ENCODE results near the gene INPP5D. TPM values are rescaled to one million over a fixed set of nuclear protein-coding genes. Genes with fewer than 3 reads are reported as not detected.

Gene INPP5D
- total RNA-seq, 4 donors from 2014 or later = 7.8 to 40.4 (median 26.1) TPM

DNA sequence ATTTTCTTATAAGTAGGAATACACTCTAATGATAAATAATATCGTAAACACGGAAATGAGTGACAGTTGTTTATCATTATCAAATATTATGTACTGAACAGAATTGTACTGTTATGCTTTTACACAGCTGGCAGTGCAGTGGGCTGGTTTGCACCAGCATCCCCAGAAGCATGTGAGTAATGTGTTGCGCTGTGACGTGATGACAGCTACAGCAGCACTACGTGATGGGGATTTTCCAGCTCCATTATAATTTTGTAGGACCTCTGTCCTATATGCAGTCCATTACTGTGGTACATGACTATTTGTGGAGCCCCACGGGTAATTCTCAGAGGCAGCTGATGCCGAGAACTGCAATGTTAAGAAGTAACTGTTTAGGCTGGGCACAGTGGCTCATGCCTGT, 114.0 kb downstream of the INPP5D start:
- H3K27me3 ChIP-seq = no peaks in the 10 kb centered on the region
- H3K27ac ChIP-seq = no peak overlapping the region
- in situ Hi-C loops (cut with MboI; ENCODE audit: low pct_ligation_motif_present in 1 of 4, low pct_unique_long_range_greater_than_20kb in 1 of 4, low sequenced_read_pairs in 3 of 4) = no loop called here
- H3K4me1 ChIP-seq = no peaks in the 10 kb centered on the region
- H3K9me3 ChIP-seq = no peaks in the 10 kb centered on the region
- intact Hi-C loops (cut with DNase I; ENCODE audit: low total_unique reads) = no loop called here
- no peak overlapping the region for H3K4me3 ChIP-seq
- no peak for TF ChIP-seq POLR2A (IDR thresholded peaks at IDR 0.05)
- TF ChIP-seq, protein P1, sequence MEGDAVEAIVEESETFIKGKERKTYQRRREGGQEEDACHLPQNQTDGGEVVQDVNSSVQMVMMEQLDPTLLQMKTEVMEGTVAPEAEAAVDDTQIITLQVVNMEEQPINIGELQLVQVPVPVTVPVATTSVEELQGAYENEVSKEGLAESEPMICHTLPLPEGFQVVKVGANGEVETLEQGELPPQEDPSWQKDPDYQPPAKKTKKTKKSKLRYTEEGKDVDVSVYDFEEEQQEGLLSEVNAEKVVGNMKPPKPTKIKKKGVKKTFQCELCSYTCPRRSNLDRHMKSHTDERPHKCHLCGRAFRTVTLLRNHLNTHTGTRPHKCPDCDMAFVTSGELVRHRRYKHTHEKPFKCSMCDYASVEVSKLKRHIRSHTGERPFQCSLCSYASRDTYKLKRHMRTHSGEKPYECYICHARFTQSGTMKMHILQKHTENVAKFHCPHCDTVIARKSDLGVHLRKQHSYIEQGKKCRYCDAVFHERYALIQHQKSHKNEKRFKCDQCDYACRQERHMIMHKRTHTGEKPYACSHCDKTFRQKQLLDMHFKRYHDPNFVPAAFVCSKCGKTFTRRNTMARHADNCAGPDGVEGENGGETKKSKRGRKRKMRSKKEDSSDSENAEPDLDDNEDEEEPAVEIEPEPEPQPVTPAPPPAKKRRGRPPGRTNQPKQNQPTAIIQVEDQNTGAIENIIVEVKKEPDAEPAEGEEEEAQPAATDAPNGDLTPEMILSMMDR (IDR thresholded peaks at IDR 0.05) = no peak
- TF ChIP-seq POLR2AphosphoS5 (IDR thresholded peaks at IDR 0.05) = no peak
- TF ChIP-seq EP300 (IDR thresholded peaks at IDR 0.05; ENCODE audit: low read depth) = no peak
- no peak for DNase-seq
- no peaks in the 10 kb centered on the region for H3K36me3 ChIP-seq
- 49 to 84% methylated on average over 2 to 7 of the region's 7 CpGs for WGBS, 2 donors (ENCODE audit: low coverage in 1 of 2)

DNA sequence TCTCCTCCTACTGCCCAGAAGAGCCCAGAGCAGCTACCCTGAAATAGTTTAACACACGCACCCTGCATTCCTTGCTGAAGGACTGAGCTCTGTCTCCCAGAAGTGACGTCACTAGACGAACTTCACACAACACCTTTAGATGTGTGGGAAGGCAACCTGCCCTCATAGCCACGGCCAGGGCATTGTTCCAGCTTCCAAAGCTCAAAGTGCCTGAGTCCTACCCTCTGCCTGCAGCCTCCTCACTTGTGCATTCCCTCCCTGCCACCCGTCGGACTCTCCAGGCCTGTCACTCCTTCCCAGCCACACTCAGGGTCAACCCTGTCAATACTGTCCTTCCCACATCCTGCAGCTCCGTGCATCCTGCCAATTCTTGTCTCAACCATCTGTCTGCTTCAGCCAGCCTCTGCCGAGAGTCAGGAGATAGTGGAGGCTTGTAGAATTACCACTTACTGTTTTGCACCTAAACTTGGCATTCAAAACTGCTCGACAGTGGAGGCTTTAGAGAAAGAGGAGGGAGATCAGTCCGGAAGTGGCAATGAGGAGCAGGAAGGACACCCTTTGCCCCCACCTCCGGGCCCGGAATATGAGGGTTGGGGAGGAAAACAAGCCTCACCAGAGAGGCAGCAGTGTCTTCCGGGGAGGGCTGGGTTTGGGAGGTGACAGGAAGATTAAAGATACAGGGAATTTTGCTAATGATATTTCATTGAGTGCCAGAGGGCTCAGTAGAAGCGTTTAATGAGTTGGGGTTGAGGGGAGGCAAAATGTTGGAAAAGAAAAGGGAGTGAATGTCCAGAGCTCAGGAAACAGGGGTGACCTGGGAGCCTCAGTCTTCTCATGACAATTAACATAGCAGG, 119.1 kb downstream of the INPP5D start:
- Histone ChIP-seq H3K36me3 (no peaks in the 10 kb centered on the region), H3K4me1 (no peaks in the 10 kb centered on the region), H3K9me3 (no peaks in the 10 kb centered on the region), H3K4me3 (no peak overlapping the region), H3K27ac (no peak overlapping the region), H3K27me3 (no peaks in the 10 kb centered on the region)
- TF ChIP-seq, protein P1 (IDR thresholded peaks at IDR 0.05) = no peak
- no peak for TF ChIP-seq EP300 (IDR thresholded peaks at IDR 0.05; ENCODE audit: low read depth)
- TF ChIP-seq POLR2A (IDR thresholded peaks at IDR 0.05) = no peak
- no peak for TF ChIP-seq POLR2AphosphoS5 (IDR thresholded peaks at IDR 0.05)
- 84 to 89% methylated on average over 7 to 14 of the region's 14 CpGs for WGBS, 2 donors (ENCODE audit: low coverage in 1 of 2)
- intact Hi-C loops (cut with DNase I; ENCODE audit: low total_unique reads) = no loop called here
- DNase-seq = no peak
- in situ Hi-C loops (cut with MboI; ENCODE audit: low pct_ligation_motif_present in 1 of 4, low pct_unique_long_range_greater_than_20kb in 1 of 4, low sequenced_read_pairs in 3 of 4) = no loop called here

DNA sequence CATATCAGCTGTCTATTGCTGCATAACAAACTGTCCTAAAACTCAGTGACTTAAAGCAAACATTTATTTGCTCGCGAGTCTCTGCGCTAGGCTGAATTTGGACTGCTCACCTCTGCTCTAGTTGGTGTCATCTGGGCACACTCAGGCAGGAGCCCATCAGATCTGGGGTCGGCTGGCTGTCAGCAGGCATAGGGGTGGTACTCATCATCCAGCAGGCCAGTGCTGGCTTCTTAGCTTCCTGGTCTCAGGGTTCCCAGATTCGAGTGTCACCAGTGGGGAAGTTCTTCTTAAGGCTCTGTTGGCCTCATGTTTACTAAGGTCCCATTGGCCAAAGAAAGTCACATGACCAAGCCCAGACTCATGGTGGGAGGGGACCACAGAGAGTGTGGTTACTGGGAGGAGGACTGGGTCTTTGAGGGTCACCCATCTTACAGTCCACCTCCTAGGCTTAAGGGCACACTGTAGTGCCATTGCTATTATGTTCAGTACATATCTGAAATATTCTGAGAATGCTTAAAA, 119.8 kb downstream of the INPP5D start:
- Histone ChIP-seq H3K27me3 (no peaks in the 10 kb centered on the region), H3K27ac (no peak overlapping the region), H3K4me1 (no peaks in the 10 kb centered on the region), H3K9me3 (no peaks in the 10 kb centered on the region), H3K4me3 (no peak overlapping the region), H3K36me3 (no peaks in the 10 kb centered on the region)
- no peak for DNase-seq
- in situ Hi-C loops (cut with MboI; ENCODE audit: low pct_ligation_motif_present in 1 of 4, low pct_unique_long_range_greater_than_20kb in 1 of 4, low sequenced_read_pairs in 3 of 4) (no loop called here), intact Hi-C loops (cut with DNase I; ENCODE audit: low total_unique reads) (no loop called here)
- WGBS, 2 donors (ENCODE audit: low coverage in 1 of 2) = 90% methylated on average over 5 of the region's 5 CpGs; no CpG with 5 or more reads in 1 of the 2 donors
- TF ChIP-seq POLR2AphosphoS5 (IDR thresholded peaks at IDR 0.05) = no peak
- TF ChIP-seq POLR2A (IDR thresholded peaks at IDR 0.05) = no peak
- TF ChIP-seq EP300 (IDR thresholded peaks at IDR 0.05; ENCODE audit: low read depth) = no peak
- TF ChIP-seq, protein P1 (IDR thresholded peaks at IDR 0.05) = no peak

DNA sequence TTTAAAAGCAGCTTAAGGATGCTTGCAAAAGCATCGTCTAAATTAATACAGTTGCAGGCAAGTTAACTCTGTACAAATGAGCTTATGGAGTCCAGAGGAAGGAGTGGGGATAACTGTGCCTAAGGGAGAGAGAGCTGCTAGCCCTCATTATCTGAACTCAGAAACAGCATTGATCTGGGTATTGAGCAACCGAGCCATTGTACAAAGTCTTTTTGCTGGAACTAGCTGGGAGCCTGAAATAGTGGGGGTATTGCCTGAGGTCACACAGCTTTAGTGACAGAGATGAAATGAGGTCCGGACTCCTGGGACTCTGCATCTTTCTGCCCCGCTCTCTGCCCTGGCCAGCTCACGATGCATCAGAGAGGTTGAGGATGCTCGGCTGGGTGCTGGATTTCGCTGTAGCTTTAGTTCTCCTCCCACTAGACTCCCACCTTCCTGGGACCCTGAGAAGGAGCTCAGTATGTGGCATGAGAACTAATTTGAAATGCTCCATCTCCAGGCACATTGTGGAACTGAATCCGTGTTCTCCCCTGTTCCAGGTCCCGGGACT, 123.8 kb downstream of the INPP5D start:
- Histone ChIP-seq H3K4me3 (no peak overlapping the region), H3K27me3 (no peaks in the 10 kb centered on the region), H3K4me1 (peaks cover 0 to 3% (median 0%) of the 10 kb centered on the region in 4 donors), H3K36me3 (no peaks in the 10 kb centered on the region), H3K27ac (no peak overlapping the region), H3K9me3 (no peaks in the 10 kb centered on the region)
- no peak for DNase-seq
- intact Hi-C loops (cut with DNase I; ENCODE audit: low total_unique reads) (no loop called here), in situ Hi-C loops (cut with MboI; ENCODE audit: low pct_ligation_motif_present in 1 of 4, low pct_unique_long_range_greater_than_20kb in 1 of 4, low sequenced_read_pairs in 3 of 4) (no loop called here)
- 67 to 89% methylated on average over 1 to 9 of the region's 9 CpGs for WGBS, 2 donors (ENCODE audit: low coverage in 1 of 2)
- TF ChIP-seq, protein P1 (IDR thresholded peaks at IDR 0.05) = no peak
- TF ChIP-seq POLR2AphosphoS5 (IDR thresholded peaks at IDR 0.05) (no peak), EP300 (IDR thresholded peaks at IDR 0.05; ENCODE audit: low read depth) (no peak), POLR2A (IDR thresholded peaks at IDR 0.05) (no peak)

Data from transverse colon (tissue), 4 donors.